ENCODE results near the gene SDE2. TPM values are rescaled to one million over a fixed set of nuclear protein-coding genes. Genes with fewer than 3 reads are reported as not detected.

Gene SDE2
- total RNA-seq, 4 donors from 2014 or later = 20.1 to 30.0 (median 23.0) TPM

DNA sequence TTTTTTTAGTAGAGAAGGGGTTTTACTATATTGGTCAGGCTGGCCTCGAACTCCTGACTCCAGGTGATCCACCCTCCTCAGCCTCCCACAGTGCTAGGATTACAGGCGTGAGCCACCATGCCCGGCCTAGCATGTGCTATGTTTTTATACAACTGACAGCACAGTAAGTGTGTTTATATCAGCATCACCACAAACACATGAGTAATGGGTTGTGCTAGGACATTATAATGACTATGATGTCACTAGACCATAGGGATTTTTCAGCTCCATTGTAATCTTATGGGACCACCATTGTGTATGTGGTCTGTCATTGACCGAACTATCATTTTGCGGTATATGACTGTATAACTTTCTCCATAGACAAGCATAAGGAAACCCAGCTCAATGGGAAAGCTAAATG lies 64.4 kb downstream of the SDE2 start:
- ATAC-seq = no peak
- intact Hi-C loops (cut with DNase I; ENCODE audit: low total_unique reads) = no loop called here
- in situ Hi-C loops (cut with MboI; ENCODE audit: low sequenced_read_pairs in 4 of 4) = no loop called here

DNA sequence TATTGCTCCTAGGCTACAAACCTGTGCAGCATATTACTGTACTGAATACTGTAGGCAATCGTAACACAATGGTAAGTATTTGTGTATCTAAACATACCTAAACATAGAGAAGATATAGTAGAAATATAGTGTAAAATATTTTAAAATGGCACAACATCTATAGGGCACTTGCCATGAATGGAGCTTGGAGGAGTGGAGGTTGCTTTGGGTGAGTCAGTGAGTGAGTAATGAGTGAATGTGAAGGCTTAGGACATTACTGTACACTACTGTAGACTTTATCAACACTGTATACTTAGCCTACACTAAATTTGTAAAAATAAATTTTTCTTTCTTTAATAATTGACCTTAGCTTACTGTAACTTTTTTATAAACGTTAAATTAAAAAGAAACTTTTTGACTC lies 66.1 kb downstream of the SDE2 start:
- no peaks in the 10 kb centered on the region for H3K27me3 ChIP-seq
- no peak overlapping the region for H3K4me3 ChIP-seq
- H3K4me1 ChIP-seq = no peaks in the 10 kb centered on the region
- no peak for DNase-seq
- no peaks in the 10 kb centered on the region for H3K36me3 ChIP-seq
- H3K27ac ChIP-seq = no peak overlapping the region
- no peak for ATAC-seq
- intact Hi-C loops (cut with DNase I; ENCODE audit: low total_unique reads) (no loop called here), in situ Hi-C loops (cut with MboI; ENCODE audit: low sequenced_read_pairs in 4 of 4) (no loop called here)
- TF ChIP-seq, protein P1, sequence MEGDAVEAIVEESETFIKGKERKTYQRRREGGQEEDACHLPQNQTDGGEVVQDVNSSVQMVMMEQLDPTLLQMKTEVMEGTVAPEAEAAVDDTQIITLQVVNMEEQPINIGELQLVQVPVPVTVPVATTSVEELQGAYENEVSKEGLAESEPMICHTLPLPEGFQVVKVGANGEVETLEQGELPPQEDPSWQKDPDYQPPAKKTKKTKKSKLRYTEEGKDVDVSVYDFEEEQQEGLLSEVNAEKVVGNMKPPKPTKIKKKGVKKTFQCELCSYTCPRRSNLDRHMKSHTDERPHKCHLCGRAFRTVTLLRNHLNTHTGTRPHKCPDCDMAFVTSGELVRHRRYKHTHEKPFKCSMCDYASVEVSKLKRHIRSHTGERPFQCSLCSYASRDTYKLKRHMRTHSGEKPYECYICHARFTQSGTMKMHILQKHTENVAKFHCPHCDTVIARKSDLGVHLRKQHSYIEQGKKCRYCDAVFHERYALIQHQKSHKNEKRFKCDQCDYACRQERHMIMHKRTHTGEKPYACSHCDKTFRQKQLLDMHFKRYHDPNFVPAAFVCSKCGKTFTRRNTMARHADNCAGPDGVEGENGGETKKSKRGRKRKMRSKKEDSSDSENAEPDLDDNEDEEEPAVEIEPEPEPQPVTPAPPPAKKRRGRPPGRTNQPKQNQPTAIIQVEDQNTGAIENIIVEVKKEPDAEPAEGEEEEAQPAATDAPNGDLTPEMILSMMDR (IDR thresholded peaks at IDR 0.05 in 4 of 5, conservative IDR thresholded peaks at IDR 0.05 in 1 of 5) = no peak
- no peaks in the 10 kb centered on the region for H3K9me3 ChIP-seq

More for the DNA sequence above, 64.4 kb downstream of the SDE2 start:
- Histone ChIP-seq H3K36me3 (no peaks in the 10 kb centered on the region), H3K9me3 (no peaks in the 10 kb centered on the region), H3K4me1 (no peaks in the 10 kb centered on the region), H3K27me3 (no peaks in the 10 kb centered on the region), H3K27ac (no peak overlapping the region), H3K4me3 (no peak overlapping the region)
- DNase-seq = no peak
- TF ChIP-seq POLR2A (IDR thresholded peaks at IDR 0.05) = no peak
- TF ChIP-seq, protein P1 (IDR thresholded peaks at IDR 0.05 in 4 of 5, conservative IDR thresholded peaks at IDR 0.05 in 1 of 5) = no peak

Other genes with a start within 250 kb of the SDE2 start
- 100 to 1,000 TPM; 182 to 207 (median 198) TPM for gene SRP9, start 221.5 kb downstream of the SDE2 start, total RNA-seq
- 100 to 1,000 TPM in 2 of 4 donors, 10 to 100 TPM in 2; 65.7 to 155 (median 108) TPM for gene EPHX1, start 189.2 kb downstream of the SDE2 start, total RNA-seq
- gene TMEM63A, start 117.0 kb downstream of the SDE2 start, total RNA-seq = 10 to 100 TPM in 2 of 4 donors, 1 to 10 TPM in 2; 6.3 to 19.5 (median 10.6) TPM
- under 1 TPM in 1 of 4 donors, not detected in 3; 0.97 TPM for gene LEFTY1, start 110.2 kb downstream of the SDE2 start, total RNA-seq
- 10 to 100 TPM; 31.9 to 50.3 (median 42.5) TPM for gene PYCR2, start 75.1 kb downstream of the SDE2 start, total RNA-seq
- gene LEFTY2, start 58.1 kb downstream of the SDE2 start, total RNA-seq = under 1 TPM in 1 of 4 donors, not detected in 3; 0.20 TPM
- gene H3-3A, start 63.4 kb upstream of the SDE2 start, total RNA-seq = 100 to 1,000 TPM; 163 to 289 (median 191) TPM
- 10 to 100 TPM; 31.1 to 43.9 (median 36.6) TPM for gene ACBD3, start 187.4 kb upstream of the SDE2 start, total RNA-seq
- not detected for gene MIXL1, start 224.3 kb upstream of the SDE2 start, total RNA-seq